HG03108 (cell line): ENCODE results near the gene ABCC11.
"Not testable (repeated sequence)": the region's sequence is repeated elsewhere in the genome, so short reads cannot be mapped to it uniquely, and the experiment has no call there.

Experiments
- ATAC-seq: cut with Tn5 transposase; IDR thresholded peaks from one replicate; pipeline ENCODE4 v1.9.1; 2021; ENCODE audit warnings: moderate library complexity; ENCODE audit not compliant: unreplicated experiment

Gene ABCC11

GRCh38 chr16:48250520-48251278 lies 3.4 kb upstream of the ABCC11 start:
- ATAC-seq, result no peak

- ATAC-seq, result no peak
Measured at GRCh38 chr16:48246066-48246465, 1.3 kb downstream of the ABCC11 start.

GRCh38 chr16:48244863-48245195 lies 2.5 kb downstream of the ABCC11 start:
- no peak for ATAC-seq

GRCh38 chr16:48244080-48244862 lies 3.1 kb downstream of the ABCC11 start, which contains the start of gene LONP2:
TSS of gene LONP2 (plus strand) at chr16:48244300. CDS start at chr16:48244389, 89 bp downstream.
- peak; percentile 96 for ATAC-seq

GRCh38 chr16:48240147-48240546 lies 7.2 kb downstream of the ABCC11 start:
- not testable (repeated sequence) for ATAC-seq

- ATAC-seq, result no peak
Measured at GRCh38 chr16:48236286-48236685, 11.1 kb downstream of the ABCC11 start.

- ATAC-seq, result no peak
Measured at GRCh38 chr16:48235556-48236136, 11.7 kb downstream of the ABCC11 start.

- no peak for ATAC-seq
Measured at GRCh38 chr16:48235058-48235555, 12.2 kb downstream of the ABCC11 start.

GRCh38 chr16:48234630-48235029 lies 12.7 kb downstream of the ABCC11 start:
- no peak for ATAC-seq

- ATAC-seq, result no peak
Measured at GRCh38 chr16:48232493-48233040, 14.8 kb downstream of the ABCC11 start.

GRCh38 chr16:48231727-48232492 lies 15.4 kb downstream of the ABCC11 start:
- peak; percentile 68 for ATAC-seq

GRCh38 chr16:48225456-48225855 lies 21.9 kb downstream of the ABCC11 start:
- ATAC-seq, result no peak

GRCh38 chr16:48223490-48223889 lies 23.8 kb downstream of the ABCC11 start:
- no peak for ATAC-seq

- ATAC-seq, result no peak
Measured at GRCh38 chr16:48220891-48221290, 26.4 kb downstream of the ABCC11 start.

- no peak for ATAC-seq
Measured at GRCh38 chr16:48218473-48218872, 28.9 kb downstream of the ABCC11 start.

GRCh38 chr16:48217708-48218107 lies 29.6 kb downstream of the ABCC11 start:
- ATAC-seq, result no peak

- ATAC-seq, result no peak
Measured at GRCh38 chr16:48215738-48216137, 31.6 kb downstream of the ABCC11 start.

GRCh38 chr16:48212033-48212432 lies 35.3 kb downstream of the ABCC11 start:
- no peak for ATAC-seq

- no peak for ATAC-seq
Measured at GRCh38 chr16:48210747-48211146, 36.6 kb downstream of the ABCC11 start.

- no peak for ATAC-seq
Measured at GRCh38 chr16:48206594-48207242, 40.6 kb downstream of the ABCC11 start.
